GM12872 (cell line): ENCODE data around the gene KIAA0232.

ENCODE experiments used
- TF ChIP-seq, protein P1 (sequence below): IDR thresholded peaks from 3 replicates; pipeline ENCODE4 v1.5.1; 2011; ENCODE audit warnings: low read depth, mild to moderate bottlenecking, low read length, moderate library complexity; ENCODE audit not compliant: insufficient read depth

KIAA0232 gene

DNA sequence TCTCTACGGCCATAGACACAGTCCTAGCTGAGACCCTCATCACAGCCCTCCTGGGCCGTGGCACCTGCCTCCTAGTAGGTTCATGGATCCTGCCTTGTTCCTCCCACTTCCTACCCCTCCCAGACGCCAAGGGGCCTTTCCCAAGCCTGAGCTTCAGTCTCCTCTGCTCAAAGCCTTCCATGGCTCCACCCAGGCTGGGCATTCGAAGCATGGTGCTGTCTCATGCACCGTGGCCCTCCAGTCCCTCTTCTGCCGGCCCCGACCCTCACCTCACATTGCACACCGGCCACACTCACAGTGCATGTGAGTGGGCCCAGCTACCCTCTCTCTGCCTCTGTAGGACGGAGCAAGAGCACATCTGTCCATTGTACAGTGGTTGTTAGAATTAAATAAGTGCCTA is 21.7 kb upstream of the KIAA0232 start:
- TF ChIP-seq, protein P1, sequence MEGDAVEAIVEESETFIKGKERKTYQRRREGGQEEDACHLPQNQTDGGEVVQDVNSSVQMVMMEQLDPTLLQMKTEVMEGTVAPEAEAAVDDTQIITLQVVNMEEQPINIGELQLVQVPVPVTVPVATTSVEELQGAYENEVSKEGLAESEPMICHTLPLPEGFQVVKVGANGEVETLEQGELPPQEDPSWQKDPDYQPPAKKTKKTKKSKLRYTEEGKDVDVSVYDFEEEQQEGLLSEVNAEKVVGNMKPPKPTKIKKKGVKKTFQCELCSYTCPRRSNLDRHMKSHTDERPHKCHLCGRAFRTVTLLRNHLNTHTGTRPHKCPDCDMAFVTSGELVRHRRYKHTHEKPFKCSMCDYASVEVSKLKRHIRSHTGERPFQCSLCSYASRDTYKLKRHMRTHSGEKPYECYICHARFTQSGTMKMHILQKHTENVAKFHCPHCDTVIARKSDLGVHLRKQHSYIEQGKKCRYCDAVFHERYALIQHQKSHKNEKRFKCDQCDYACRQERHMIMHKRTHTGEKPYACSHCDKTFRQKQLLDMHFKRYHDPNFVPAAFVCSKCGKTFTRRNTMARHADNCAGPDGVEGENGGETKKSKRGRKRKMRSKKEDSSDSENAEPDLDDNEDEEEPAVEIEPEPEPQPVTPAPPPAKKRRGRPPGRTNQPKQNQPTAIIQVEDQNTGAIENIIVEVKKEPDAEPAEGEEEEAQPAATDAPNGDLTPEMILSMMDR: no peak

DNA sequence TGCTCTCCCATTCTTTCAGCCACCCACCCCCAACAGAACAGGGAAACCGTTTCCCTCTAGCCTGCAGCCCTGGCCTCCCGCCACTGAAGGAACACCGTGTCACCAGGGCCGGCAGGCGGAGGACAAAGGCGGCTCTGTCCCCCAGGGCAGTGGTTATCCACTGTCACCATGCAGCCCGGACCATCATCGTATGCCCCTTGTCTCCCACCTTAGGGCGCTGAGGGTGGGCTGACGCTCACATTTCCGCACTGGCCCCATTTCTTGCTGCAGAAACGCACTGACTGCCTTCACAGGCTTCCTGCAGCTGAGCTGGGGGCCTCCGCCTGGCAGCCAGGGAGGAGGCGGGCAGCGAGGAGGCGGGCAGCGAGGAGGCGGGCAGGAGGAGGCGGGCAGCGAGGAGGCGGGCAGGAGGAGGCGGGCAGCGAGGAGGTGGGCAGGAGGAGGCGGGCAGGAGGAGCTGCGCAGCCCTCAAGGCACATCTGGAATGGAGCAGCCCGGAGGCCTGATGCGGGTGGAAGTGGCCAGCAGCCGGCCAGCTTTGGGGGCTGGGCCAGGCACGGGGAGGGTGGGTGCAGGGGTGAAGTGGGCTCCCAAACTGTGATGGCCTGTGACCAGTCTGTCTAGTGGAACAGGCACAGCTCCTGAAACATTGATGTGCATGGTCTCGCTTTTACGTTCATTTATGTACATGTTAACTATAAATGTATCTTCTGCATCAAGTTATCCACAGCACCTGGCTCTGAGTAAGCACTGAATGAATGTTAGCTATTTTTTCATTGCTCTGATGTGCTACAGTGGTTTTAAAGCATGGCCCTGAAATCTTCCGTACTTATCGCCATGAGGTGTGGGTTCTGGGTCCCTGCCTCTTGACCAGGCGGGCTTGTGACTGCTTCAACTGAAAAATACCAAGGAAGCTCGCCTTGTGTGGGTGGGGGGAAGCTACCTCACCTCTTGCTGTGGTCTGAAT is 20.6 kb upstream of the KIAA0232 start:
- TF ChIP-seq, protein P1: no peak

DNA sequence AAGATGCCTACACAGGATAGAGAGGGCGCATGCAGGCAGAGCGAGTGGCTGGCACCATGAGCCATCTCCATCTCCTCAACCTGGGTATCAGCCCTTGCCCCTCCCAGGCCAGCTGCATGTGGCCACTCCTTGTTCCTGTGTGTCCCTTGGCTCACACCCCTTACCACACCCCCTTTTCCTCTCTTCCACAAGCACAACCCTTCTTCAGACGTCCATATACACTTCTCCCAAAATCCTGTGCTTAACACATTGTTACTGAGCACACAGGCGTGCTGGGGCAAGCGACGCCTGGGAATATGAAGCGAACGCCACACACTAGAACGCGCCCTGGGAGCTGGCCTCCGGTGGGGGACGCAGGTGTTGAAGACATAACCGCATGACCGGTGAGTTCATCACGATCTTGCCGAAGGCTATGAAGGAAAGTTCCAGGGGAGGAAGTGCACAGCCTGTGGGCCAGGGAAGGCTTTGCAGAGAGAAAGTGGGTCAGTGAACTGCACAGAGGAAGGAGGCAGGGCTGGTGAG is 19.1 kb upstream of the KIAA0232 start:
- TF ChIP-seq, protein P1: no peak

DNA sequence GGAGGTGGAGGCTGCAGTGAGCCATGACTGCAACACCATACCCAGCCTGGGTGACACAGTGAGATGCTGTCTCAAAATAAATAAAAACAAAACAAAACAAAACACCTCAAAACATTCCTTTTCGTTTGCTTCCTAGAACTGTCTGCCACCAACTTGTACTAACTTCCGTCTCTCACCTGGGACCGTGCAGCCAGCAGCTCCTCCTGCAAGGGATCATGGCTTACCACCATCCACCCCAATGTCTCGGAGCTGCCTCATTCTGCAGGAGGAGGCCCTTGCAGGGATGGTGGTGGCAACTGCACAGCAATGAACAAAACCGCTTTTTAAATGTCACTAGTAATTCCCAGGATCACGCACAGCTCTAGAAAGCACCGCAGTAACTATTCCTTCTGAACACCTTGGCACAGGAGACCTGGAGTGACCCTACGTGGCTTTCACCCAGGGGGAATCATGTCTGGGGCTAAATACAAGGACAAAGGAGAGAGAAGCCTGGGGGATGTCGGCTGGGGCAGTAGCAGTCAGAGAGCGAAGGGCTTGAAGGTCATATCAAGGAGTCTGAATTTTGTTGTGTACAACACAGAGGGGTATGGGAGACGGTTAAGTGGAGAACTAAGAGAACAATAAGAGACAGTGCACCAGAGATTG is 17.4 kb upstream of the KIAA0232 start:
- TF ChIP-seq, protein P1: no peak

DNA sequence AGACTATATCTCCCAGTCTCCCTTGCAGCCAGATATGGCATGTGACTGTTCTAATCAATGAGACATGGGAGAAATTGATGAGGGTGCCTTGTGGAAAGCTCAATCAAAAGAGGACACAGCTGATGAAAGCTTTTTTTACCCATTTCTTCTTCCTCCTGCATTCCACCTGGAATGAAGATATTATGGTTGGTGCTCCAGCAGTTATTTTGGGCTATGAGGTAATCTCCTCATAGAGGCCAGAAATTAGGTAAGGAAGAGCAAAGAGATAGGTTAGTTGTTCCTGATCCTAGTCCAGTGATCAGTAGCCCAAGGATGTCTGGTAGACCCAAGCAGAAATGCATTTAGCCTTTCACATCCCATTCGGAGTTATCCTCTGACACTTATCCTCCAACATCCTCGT is 16.8 kb upstream of the KIAA0232 start:
- TF ChIP-seq, protein P1: no peak

DNA sequence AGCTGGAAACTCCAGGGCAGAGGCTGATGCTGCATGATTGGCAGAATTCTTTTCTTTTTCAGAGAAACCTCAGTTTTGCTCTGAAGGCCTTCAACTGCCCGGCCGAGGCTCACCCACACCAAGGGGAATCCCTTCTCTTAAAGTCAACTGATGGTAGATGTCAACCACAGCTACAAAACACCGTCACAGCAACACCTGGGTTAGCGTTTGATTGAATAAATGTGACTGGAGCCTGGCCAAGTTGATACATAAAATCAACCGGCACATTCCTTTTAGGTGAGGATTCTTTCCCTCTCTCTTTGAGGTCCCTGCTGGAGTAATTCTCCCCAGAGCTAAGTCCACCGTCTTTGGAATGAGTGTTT is 15.2 kb upstream of the KIAA0232 start:
- TF ChIP-seq, protein P1: no peak

DNA sequence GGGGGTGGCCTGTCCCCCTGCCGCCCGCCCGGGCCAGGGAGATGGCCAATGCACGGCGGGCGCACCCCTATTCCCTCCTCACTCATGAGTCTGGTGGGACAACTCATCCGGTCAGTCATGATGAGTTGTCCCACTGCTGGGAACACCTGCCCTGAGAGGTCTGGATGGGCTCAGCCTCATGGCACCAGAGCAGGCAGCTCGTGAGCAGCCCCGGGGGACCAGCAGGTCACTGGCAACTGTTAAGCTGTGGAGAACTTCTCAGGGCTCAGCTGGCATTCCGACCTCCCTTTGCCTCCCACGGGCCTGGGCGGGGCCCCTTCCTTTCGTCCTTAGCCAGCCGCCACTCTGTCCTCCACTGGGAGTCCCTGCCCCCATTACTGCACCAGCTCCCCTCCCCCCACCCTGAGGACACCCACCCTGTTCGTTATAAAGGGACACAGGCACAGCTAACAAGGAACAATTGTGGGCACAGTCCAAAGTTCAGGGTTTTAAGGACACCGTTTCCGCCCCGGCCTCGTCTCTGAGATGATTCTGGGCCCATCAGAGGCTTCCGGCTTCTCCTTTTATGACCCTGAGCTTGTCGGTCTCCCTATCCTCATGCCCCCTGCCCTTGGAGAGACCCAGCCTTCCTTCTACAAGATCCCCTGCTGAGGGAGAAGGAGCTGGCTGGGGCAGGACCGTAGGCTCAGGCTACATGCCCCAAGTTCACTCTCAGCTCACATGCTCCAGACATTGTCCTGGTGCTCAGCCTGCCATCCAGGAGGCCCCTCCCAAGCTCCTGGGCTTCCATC is 14.6 kb upstream of the KIAA0232 start:
- TF ChIP-seq, protein P1: no peak
